GM12878 (cell line): ENCODE results near the gene ERMARD. TPM values are rescaled to one million over a fixed set of nuclear protein-coding genes. Genes with fewer than 3 reads are reported as not detected.

ENCODE experiments used
- ATAC-seq: fragments of 200-7000 bp; cut with Tn5 transposase; 3 replicates; pipeline ENCODE4 v1.9.1; 2020; ENCODE audit warnings: mild to moderate bottlenecking, moderate library complexity
- BruUV-seq: library from RNA; stranded (reverse); fragments of 400-500 nt; replicated peaks from 2 replicates; lab custom pipeline; 2021; lab: Mats Ljungman, UMichigan
- CTCF ChIA-PET: fragments of 300-600 bp; sonication (Branson Sonifier 250); formaldehyde crosslinking; extraction: SDS; loops from one replicate; lab custom pipeline; 2021; ENCODE audit warnings: inconsistent platforms; lab: Yijun Ruan, JAX
- POLR2A ChIA-PET: fragments of 350-600 bp; formaldehyde crosslinking; extraction: SDS; loops from one replicate; lab custom pipeline; 2021; ENCODE audit warnings: inconsistent platforms; lab: Charles Lee
- RAD21 ChIA-PET: fragments of 300-600 bp; sonication (Branson Sonifier 250); formaldehyde crosslinking; loops from one replicate; lab custom pipeline; 2023; ENCODE audit warnings: antibody characterized with exemption; ENCODE audit not compliant: unreplicated experiment; lab: Charles Lee
- SMC1A ChIA-PET: fragments of 300-600 bp; sonication (Branson Sonifier 250); formaldehyde crosslinking; loops from one replicate; lab custom pipeline; 2023; ENCODE audit not compliant: unreplicated experiment, uncharacterized antibody; lab: Charles Lee
- DNase-seq: peaks from one replicate; pipeline ENCODE4 v3.0.0-alpha.2; 2011; ENCODE audit warnings: low read depth, low spot score
- FAIRE-seq: peaks from 3 replicates; lab custom pipeline; 2011; peaks lifted over from hg19 to GRCh38; lab: Jason Lieb, UNC
- H2AFZ ChIP-seq: 2 replicates; pipeline ENCODE4 v1.6.0; 2011; ENCODE audit warnings: low read depth, low read length, control low read depth; ENCODE audit not compliant: control insufficient read depth
- H3K27ac ChIP-seq: 2 replicates; pipeline ENCODE4 v1.5.1; 2011; ENCODE audit warnings: control low read depth; ENCODE audit not compliant: control insufficient read depth, insufficient read depth
- H3K27me3 ChIP-seq, 2 experiments: replicated peaks in 1 of 2; 2 replicates each; pipeline versions ENCODE4 v1.6.0 to v1.6.1; 2011; ENCODE audit warnings: low read length in 1 of 2; ENCODE audit not compliant: control insufficient read depth in 2 of 2, insufficient read depth in 2 of 2
- H3K36me3 ChIP-seq, 2 experiments: 2 replicates each; pipeline ENCODE4 v1.5.1; 2011; ENCODE audit warnings: low read length in 1 of 2; ENCODE audit not compliant: control insufficient read depth in 2 of 2, insufficient read depth in 2 of 2
- H3K4me1 ChIP-seq: 2 replicates; pipeline ENCODE4 v1.6.1; 2011; ENCODE audit warnings: mild to moderate bottlenecking, low read length, moderate library complexity, mixed read lengths; ENCODE audit not compliant: control insufficient read depth, insufficient read depth
- H3K4me2 ChIP-seq: 2 replicates; pipeline ENCODE4 v1.6.0; 2011; ENCODE audit warnings: control low read depth; ENCODE audit not compliant: control insufficient read depth, insufficient read depth
- H3K4me3 ChIP-seq: fragments of 200-600 bp; sonication (generic); 2 replicates; pipeline ENCODE4 v1.5.1; 2016
- H3K79me2 ChIP-seq: 2 replicates; pipeline ENCODE4 v1.6.0; 2011; ENCODE audit warnings: low read length; ENCODE audit not compliant: control insufficient read depth, insufficient read depth
- H3K9ac ChIP-seq: 2 replicates; pipeline ENCODE4 v1.8.0; 2011; ENCODE audit warnings: low read length, control low read depth, mixed read lengths; ENCODE audit not compliant: control insufficient read depth, insufficient read depth
- H3K9me3 ChIP-seq: replicated peaks from 3 replicates; pipeline ENCODE4 v1.5.1; 2011; ENCODE audit warnings: mild to moderate bottlenecking, low read length; ENCODE audit not compliant: control insufficient read depth, insufficient read depth
- H4K20me1 ChIP-seq: 2 replicates; pipeline ENCODE4 v1.6.0; 2011; ENCODE audit not compliant: control insufficient read depth, insufficient read depth
- CREB1 ChIP-seq: IDR thresholded peaks from 2 replicates; pipeline ENCODE4 v1.6.1; 2012; ENCODE audit warnings: low read depth, mild to moderate bottlenecking, inconsistent platforms
- EZH2 ChIP-seq: IDR thresholded peaks from 2 replicates; pipeline ENCODE4 v1.6.1; 2012; ENCODE audit warnings: low read depth, mild to moderate bottlenecking, control low read depth, inconsistent platforms, low read length, borderline replicate concordance; ENCODE audit not compliant: control insufficient read depth
- IRF4 ChIP-seq: IDR thresholded peaks from 2 replicates; pipeline ENCODE4 v1.6.1; 2011; ENCODE audit warnings: low read depth, low read length
- MEF2B ChIP-seq: fragments of 450-650 bp; IDR thresholded peaks from 2 replicates; pipeline ENCODE4 v1.6.1; 2018; ENCODE audit warnings: mild to moderate bottlenecking, moderate library complexity; ENCODE audit not compliant: partially characterized antibody, poor library complexity, severe bottlenecking
- SIX5 ChIP-seq: IDR thresholded peaks from 2 replicates; pipeline ENCODE4 v1.6.1; 2011; ENCODE audit warnings: mild to moderate bottlenecking, low read depth, low read length, moderate library complexity; ENCODE audit not compliant: severe bottlenecking
- ZNF274 ChIP-seq: IDR thresholded peaks from one replicate; pipeline ENCODE4 v1.8.0; 2011; ENCODE audit not compliant: insufficient read length, insufficient read depth
- WGBS: methylation state at CpG from one replicate; pipeline ENCODE4 v1.1.6; 2016; ENCODE audit warnings: low lambda C conversion rate; ENCODE audit not compliant: insufficient replicate concordance, insufficient coverage; ENCODE audit errors: missing lambda C conversion rate; 5-methylcytosine and 5-hydroxymethylcytosine counted together
- in situ Hi-C: fragments of 300-500 bp; cut with MboI; formaldehyde crosslinking; loops from 9 replicates; pipeline ENCODE4 v1.14.3; 2018; ENCODE audit warnings: mixed read lengths
- intact Hi-C: fragments of 100-400 bp; cut with micrococcal nuclease; formaldehyde crosslinking; loops from one replicate; pipeline ENCODE4 v1.14.2; 2022; ENCODE audit not compliant: unreplicated experiment
- polyA plus RNA-seq, 11 experiments: library from polyadenylated mRNA; depleted of rRNA in 4 of 11; unstranded in 6 of 11; stranded (reverse) in 5 of 11; fragments of >200 nt; fragmentation: Nextera tagmentation in 4 of 11; fragmentation: Illumina TruSeq in 1 of 11; extraction: Ambion mirVana in 4 of 11; extraction: Trizol in 1 of 11; gene quantifications; 1 replicate in 1 of 11; 2 replicates in 10 of 11; pipeline versions ENCODE4 v1.2.1 to v1.2.3, GENCODE V29; 2011 to 2016; ENCODE audit warnings: inconsistent platforms in 2 of 11, missing spikeins in 2 of 11, low read depth in 1 of 11
- total RNA-seq, 4 experiments: library from RNA; depleted of rRNA in 3 of 4; stranded (reverse); fragments of >200 nt in 3 of 4; fragmentation: Illumina TruSeq in 1 of 4; extraction: Trizol in 1 of 4; gene quantifications; 2 replicates each; pipeline versions ENCODE4 v1.2.1 to v1.2.3, GENCODE V29; 2013 to 2021

Gene ERMARD
- total and polyA plus RNA-seq, 10 of the 15 experiments (the other 5 are each of a cell fraction or from before 2014, with no cell fraction given): 24.4 to 63.3 (median 34.1) TPM

GRCh38 chr6:169816975-169817374, 65.6 kb downstream of the ERMARD start:
- ATAC-seq: no peak
- CTCF ChIA-PET: no interaction called here

GRCh38 chr6:169820358-169820757, 68.9 kb downstream of the ERMARD start:
- H3K4me2 ChIP-seq: no peak overlapping the region
- H3K79me2 ChIP-seq: no peaks in the 10 kb centered on the region
- intact Hi-C loops (no loop called here), in situ Hi-C loops (no loop called here)
- H3K27me3 ChIP-seq: 0 out of 4 replicates have a peak, but pooled peaks cover 0 to 5% of the 10 kb centered on the region in 2 experiments
- 41% methylated on average over 2 of the region's 2 CpGs for WGBS
- DNase-seq (no peak), FAIRE-seq (no peak), ATAC-seq (no peak)
- CTCF ChIA-PET: no interaction called here
- no peaks in the 10 kb centered on the region for H4K20me1 ChIP-seq
- H3K9me3 ChIP-seq: no peaks in the 10 kb centered on the region; the same call in 2 of the 3 replicates
- POLR2A ChIA-PET: no interaction called here
- BruUV-seq: no TSS peak
- H3K27ac ChIP-seq: no peak overlapping the region
- SMC1A ChIA-PET: interaction anchor here (1.9 kb wide), 1 partner anchor 11 kb away, joined by 5 read pairs; no protein-coding TSS in a partner anchor
- H3K4me3 ChIP-seq: no peak overlapping the region
- RAD21 ChIA-PET: no interaction called here
- no peaks in the 10 kb centered on the region for H3K4me1 ChIP-seq
- TF ChIP-seq EZH2 (no peak), CREB1 (no peak), MEF2B (no peak), ZNF274 (no peak)
- no peak overlapping the region for H3K9ac ChIP-seq
- H2AFZ ChIP-seq: no peak overlapping the region
- no peaks in the 10 kb centered on the region for H3K36me3 ChIP-seq

More at GRCh38 chr6:169816975-169817374, 65.6 kb downstream of the ERMARD start:
- Histone ChIP-seq H3K4me1 (no peaks in the 10 kb centered on the region), H3K79me2 (no peaks in the 10 kb centered on the region), H3K9me3 (no peaks in the 10 kb centered on the region; the same call in 2 of the 3 replicates), H3K27ac (no peak overlapping the region), H3K9ac (no peak overlapping the region), H2AFZ (no peak overlapping the region), H3K4me2 (no peak overlapping the region), H3K4me3 (no peak overlapping the region), H4K20me1 (no peaks in the 10 kb centered on the region), H3K36me3 (no peaks in the 10 kb centered on the region), H3K27me3 (no peaks in the 10 kb centered on the region)
- TF ChIP-seq IRF4 (no peak), SIX5 (no peak)
- no peak for DNase-seq
- ChIA-PET SMC1A (no interaction called here), RAD21 (no interaction called here), POLR2A (no interaction called here)
- no peak for FAIRE-seq
- intact Hi-C loops: no loop called here
- BruUV-seq: no TSS peak
- in situ Hi-C loops: no loop called here
- 38% methylated on average over 3 of the region's 3 CpGs for WGBS
